NCI-H187 (cell line): Measurements from ENCODE around the gene UGT2B28.
A peak's percentile ranks its signal among the peaks of the same experiment; 100 is the strongest.
"Not testable (repeated sequence)": the region's sequence is repeated elsewhere in the genome, so short reads cannot be mapped to it uniquely, and the experiment has no call there.

ENCODE experiments used
- DNase-seq, 2 experiments: peaks; one replicate each; lab custom pipeline; 2025; lab: John Stamatoyannopoulos, UW

Gene UGT2B28

GRCh38 chr4:69280081-69280480 lies at the start of gene UGT2B28:
UGT2B28 (plus strand) TSS chr4:69280475; CDS start chr4:69280501, 26 bp downstream.
- DNase-seq = not testable (repeated sequence)

DNA sequence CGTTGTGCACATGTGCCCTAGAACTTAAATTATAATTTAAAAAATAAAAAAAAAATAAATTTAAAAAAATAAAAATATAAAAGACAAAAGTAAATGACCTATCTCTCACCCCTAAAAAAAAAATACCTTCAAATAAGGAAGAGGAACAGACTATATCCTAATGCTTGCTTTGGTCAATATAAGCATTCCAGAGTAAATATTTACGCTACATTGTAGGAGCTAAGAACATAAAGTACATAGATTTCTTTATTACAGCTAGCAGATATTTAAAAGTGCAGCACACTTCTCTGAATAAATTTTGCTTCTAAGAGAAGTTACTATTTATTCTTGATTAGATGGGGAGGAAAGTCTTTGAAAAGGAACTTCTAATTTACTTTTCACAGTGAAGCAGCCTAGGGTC lies 41.2 kb upstream of the UGT2B28 start:
- no peak for DNase-seq

- DNase-seq = no peak
Measured at GRCh38 chr4:69239557-69240168, 40.6 kb upstream of the UGT2B28 start.

GRCh38 chr4:69240787-69241186 lies 39.5 kb upstream of the UGT2B28 start:
- not testable (repeated sequence) for DNase-seq

DNA sequence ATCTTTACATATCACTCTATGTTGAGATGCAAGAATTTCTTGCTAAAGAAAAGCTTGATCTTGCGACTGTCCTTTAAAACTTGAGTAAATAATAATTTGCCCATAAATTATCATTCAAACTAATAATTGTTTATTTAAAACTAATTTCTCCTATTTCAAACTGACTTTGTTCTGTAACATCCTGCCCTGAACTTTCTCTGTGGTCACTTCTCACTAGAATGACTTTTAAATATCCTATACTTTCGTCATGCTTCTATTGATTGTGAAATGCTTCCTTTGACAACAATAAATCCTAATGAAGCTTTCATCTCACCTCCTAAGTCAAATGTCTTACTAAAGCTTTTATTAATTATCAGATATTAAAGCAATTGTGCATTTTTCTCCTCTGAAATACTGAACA lies 38.5 kb upstream of the UGT2B28 start:
- DNase-seq = not testable (repeated sequence)

- not testable (repeated sequence) for DNase-seq
Measured at GRCh38 chr4:69242562-69243240, 37.6 kb upstream of the UGT2B28 start.

DNA sequence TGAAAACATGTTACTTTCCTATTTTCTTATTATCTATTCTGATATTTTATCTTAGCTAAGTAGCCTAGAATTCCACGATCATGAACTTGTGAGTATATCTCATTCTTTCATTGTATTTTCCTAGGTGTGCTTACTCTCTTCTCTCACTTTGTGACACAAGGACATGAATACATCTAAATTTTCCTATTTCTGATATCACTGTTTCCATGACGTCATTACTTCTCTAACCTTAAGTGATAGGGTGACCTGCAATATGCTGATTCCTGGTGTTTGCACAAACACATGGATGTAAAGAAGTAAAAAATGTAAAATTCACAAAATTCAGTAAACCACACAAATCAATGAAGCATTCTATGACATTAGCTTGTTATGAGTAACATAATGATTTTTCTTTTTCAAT lies 29.4 kb upstream of the UGT2B28 start:
- not testable (repeated sequence) for DNase-seq

DNA sequence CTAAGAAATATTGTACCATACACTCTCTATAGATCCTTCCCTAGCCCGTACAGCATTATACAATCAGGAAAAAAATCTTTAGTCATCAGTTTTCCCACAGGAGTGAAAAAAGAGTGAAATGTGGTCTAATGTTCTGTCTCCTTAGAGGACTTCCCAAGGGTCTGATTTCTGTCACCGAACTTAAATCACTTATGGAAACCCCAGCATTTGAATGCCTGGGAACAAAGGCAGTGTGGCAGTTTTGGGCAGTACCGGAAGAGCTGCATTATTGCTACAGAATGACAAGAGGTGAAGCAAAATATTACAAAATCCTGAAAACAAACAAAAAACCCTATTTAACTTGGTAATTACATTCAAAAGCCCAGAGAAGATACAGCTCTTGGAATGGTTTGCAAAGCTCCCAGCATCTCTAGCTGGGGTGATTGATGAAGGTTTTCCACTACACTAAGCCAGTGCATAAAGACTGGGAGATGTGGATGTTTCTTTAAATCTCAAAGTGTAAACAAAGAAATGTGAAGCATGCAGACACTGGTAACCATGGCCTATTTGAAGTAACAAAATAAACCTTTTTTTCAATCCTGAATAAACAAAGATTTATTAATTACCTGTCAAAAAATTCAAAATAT lies 27.0 kb upstream of the UGT2B28 start:
- DNase-seq = not testable (repeated sequence)

GRCh38 chr4:69268612-69269011 lies 11.7 kb upstream of the UGT2B28 start:
- not testable (repeated sequence) for DNase-seq

DNA sequence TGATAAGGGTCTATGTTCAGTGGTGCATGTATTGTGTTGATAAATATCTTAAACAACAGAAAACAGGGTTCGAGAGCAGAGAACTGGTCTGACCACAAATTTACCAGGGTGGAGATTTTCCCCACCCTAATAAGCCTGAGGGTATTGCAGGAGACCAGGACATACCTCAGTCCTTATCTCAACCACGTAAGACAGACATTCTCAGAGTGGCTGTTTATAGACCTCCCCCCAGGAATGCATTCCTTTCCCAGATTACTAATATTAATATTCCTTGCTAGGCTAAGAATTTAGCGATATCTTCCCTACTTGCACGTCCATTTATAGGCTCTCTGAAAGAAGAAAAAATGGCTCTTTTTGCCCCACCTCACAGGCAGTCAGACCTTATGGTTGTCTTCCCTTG lies 16.1 kb downstream of the UGT2B28 start:
- not testable (repeated sequence) for DNase-seq

GRCh38 chr4:69308426-69309033 lies 28.3 kb downstream of the UGT2B28 start:
- DNase-seq = not testable (repeated sequence)

DNA sequence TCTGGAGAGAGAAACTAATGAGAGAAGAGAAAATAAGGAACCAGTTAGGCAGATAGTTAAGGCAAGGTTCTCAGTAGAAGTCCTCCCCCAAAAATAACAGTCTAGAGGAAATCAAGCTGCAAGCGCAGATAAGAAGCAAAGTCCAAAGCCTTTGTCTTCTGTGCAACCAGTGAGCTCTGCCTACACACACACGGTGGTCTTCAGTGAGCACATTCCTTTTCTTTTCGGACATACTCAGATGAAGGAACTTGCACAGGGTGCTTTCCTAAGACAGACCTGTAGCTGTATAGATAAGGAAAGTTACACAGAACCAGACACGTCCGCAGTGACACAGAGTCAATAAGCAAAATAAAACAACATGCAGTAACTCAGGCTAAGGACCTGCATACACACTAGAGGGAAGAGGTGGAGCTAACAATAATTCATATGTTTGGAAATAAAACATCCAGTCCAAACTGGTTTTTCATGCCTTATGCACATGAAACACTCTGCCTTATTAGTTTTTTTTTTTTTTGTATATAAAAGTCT lies 29.3 kb downstream of the UGT2B28 start:
- not testable (repeated sequence) for DNase-seq

GRCh38 chr4:69310262-69310661 lies 30.0 kb downstream of the UGT2B28 start:
- not testable (repeated sequence) for DNase-seq

GRCh38 chr4:69317669-69318298 lies 37.5 kb downstream of the UGT2B28 start:
- peak in 1 of 2 experiments; percentile 37 for DNase-seq

DNA sequence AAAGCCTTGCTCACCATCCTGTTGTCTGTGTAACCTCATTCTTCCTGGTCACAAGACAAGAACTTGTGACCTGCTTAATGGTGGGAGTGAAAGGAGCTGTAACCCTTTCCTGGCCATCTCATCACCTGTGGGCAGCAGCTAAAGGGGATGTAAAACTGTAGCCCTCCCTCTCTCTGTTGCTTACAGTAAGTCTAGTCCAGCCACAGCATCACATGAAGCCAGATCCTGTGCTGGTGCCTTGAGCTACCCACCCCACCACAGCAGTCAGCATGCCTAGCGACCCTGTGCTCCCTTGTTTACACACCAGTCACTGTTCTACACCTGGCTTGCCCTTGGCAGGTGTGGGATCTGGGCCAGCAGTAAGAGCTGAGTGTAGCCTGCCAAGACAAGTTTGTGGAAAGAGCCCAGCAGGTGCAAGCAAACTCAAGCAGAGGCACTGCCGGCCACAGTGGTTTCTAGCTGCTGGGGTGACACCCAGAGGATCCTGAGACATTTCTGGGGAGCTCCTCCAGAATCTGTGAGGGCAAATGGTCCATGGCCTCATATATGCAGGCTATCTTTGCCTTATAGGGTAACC lies 41.0 kb downstream of the UGT2B28 start:
- DNase-seq = peak; percentile 7 to 10

DNA sequence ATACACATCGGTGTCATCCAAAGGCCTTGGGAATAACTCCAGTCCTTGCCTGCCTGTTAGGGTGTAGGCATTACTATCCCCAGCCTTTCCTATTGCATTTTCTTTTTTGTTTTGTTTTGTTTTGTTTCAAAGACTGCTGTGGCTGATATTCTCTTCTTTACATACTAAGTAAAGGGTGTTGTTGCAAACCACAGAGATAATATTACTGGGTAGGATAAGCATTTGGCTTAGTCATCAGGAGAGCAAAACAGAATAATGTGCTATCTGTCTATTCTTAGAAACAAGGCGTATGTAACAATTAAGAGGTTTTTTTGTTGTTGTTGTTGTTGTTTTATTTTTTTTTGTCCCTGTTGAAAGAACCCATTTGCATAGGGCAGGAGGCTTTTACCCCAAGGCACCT lies 41.8 kb downstream of the UGT2B28 start:
- DNase-seq = no peak

- DNase-seq = no peak
Measured at GRCh38 chr4:69323284-69323683, 43.0 kb downstream of the UGT2B28 start.

DNA sequence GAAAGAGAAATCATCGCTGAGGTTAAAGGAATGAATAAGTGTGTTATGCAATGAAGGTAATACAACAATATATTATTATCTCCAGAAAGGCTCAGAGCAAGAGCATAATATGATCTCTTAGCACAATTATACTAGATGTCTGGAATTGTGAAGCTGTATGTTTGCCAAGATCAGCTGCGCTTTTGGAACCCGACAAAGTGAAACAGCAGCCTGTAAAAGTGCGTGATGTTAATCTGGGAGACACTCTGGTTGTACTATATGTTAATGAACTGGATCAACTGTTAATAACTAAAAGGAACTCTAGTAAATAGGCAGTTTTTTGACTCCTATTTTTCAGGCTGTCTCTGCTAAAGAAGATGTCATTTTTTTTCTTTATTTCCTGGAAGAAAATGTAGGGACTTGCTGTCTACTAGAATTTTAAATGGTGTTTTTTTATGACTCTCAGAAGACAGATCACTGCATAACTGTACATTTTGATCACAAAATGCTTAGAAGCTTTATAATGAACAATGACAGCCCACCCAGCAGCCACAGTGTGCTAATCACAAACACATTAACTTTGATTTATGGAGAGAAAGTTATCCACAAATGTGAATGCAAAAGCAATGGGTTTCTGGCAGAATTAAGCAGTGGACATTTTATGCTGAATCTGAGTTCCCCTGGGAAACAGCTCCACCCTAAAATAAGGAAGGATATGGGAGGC lies 50.2 kb downstream of the UGT2B28 start:
- DNase-seq = no peak

- DNase-seq = not testable (repeated sequence)
Measured at GRCh38 chr4:69331304-69331703, 51.0 kb downstream of the UGT2B28 start.

DNA sequence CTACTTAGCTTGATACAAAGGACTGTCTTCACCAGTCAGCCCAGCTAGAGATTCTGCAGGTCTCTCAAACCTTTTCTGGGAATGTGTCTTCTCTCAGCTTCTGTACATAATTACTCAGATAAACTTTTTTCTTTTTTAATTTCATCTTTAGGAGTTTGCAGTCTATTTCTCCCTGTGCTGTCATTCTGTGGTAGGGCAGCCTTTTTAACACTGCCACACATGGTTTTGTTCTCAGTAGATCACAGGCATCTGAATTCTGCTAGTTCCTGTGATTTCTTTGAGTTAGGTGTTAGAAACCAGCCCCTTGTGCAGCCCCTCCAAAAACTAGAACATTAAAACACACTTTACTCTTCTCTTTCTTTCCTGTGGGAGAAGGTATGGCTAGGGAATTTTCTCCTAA lies 55.2 kb downstream of the UGT2B28 start:
- DNase-seq = not testable (repeated sequence)

- not testable (repeated sequence) for DNase-seq
Measured at GRCh38 chr4:69343114-69343513, 62.8 kb downstream of the UGT2B28 start.
